Prostate gland (tissue), 2 donors: Measurements from ENCODE around the gene TMEM51. TPM values are rescaled to one million over a fixed set of nuclear protein-coding genes. Genes with fewer than 3 reads are reported as not detected.
"Not testable (repeated sequence)": the region's sequence is repeated elsewhere in the genome, so short reads cannot be mapped to it uniquely, and the experiment has no call there.

Experiments used
- DNase-seq: peaks from one replicate; pipeline ENCODE4 v3.0.0-alpha.2; 2019; ENCODE audit warnings: low spot score
- H3K27ac ChIP-seq, 2 donors: fragments of 200-600 bp; sonication (generic); 2 replicates each; pipeline ENCODE4 v1.5.1; 2017 to 2019
- H3K27me3 ChIP-seq: fragments of 200-600 bp; sonication (generic); replicated peaks from 2 replicates; pipeline ENCODE4 v1.5.1; 2019; ENCODE audit not compliant: insufficient read depth
- H3K36me3 ChIP-seq, 2 donors: fragments of 200-600 bp; sonication (generic); 1 replicate in 1 of 2; 2 replicates in 1 of 2; pipeline versions ENCODE4 v1.5.1 to v1.8.1; 2017 to 2019
- H3K4me1 ChIP-seq: fragments of 200-600 bp; sonication (generic); replicated peaks from 2 replicates; pipeline ENCODE4 v1.5.1; 2019
- H3K4me3 ChIP-seq, 2 donors: fragments of 200-600 bp; sonication (generic); 2 replicates each; pipeline ENCODE4 v1.5.1; 2017 to 2019
- H3K9me3 ChIP-seq: fragments of 200-600 bp; sonication (generic); 2 replicates; pipeline ENCODE4 v1.5.1; 2017
- CTCF ChIP-seq, 4 experiments: fragments of 200-600 bp in 2 of 4; fragments of 450-650 bp in 2 of 4; sonication (generic) in 2 of 4; IDR thresholded peaks; 1 replicate in 3 of 4; 2 replicates in 1 of 4; pipeline ENCODE4 v1.5.1; 2016 to 2019; ENCODE audit warnings: antibody characterized with exemption in 4 of 4, mild to moderate bottlenecking in 2 of 4, moderate library complexity in 2 of 4
- POLR2A ChIP-seq: fragments of 450-650 bp; IDR thresholded peaks from one replicate; pipeline ENCODE4 v1.6.1; 2016; ENCODE audit warnings: antibody characterized with exemption, mild to moderate bottlenecking
- POLR2AphosphoS5 ChIP-seq: sonication (generic); formaldehyde crosslinking; IDR thresholded peaks from one replicate; pipeline ENCODE4 v1.6.1; 2017; ENCODE audit warnings: antibody characterized with exemption
- WGBS: methylation state at CpG from one replicate; pipeline ENCODE4 v1.1.5; 2018; 5-methylcytosine and 5-hydroxymethylcytosine counted together
- intact Hi-C: fragments of 100-400 bp; cut with DNase I; formaldehyde crosslinking; loops from one replicate; pipeline ENCODE4 v1.14.2; 2022
- total RNA-seq, 2 donors: library from RNA; depleted of rRNA; stranded (reverse); fragments of >200 nt; gene quantifications; one replicate each; pipeline ENCODE4 v1.1.0, GENCODE V29; 2016

Gene TMEM51
- total RNA-seq, 2 donors from 2014 or later = 9.8 to 17.6 TPM

- Histone ChIP-seq H3K9me3 (no peaks in the 10 kb centered on the region), H3K4me1 (no peaks in the 10 kb centered on the region), H3K27me3 (no peaks in the 10 kb centered on the region), H3K4me3 (no peak overlapping the region), H3K36me3 (no peaks in the 10 kb centered on the region), H3K27ac (no peak overlapping the region)
- intact Hi-C loops = loop anchor here (2.0 to 10.0 kb wide), 3 partner anchors 143 to 305 kb away; partner anchors contain the start of gene CTRC
- TF ChIP-seq POLR2AphosphoS5 = no peak
- no peak for TF ChIP-seq POLR2A
- no peak for TF ChIP-seq CTCF (IDR thresholded peaks at IDR 0.05)
- no peak for DNase-seq
- WGBS = 90% methylated on average over 4 of the region's 4 CpGs
These were observed 23.6 kb upstream of the TMEM51 start for GRCh38 chr1:15129944-15130343.

- WGBS = 76% methylated on average over 3 of the region's 3 CpGs
- H3K9me3 ChIP-seq = no peaks in the 10 kb centered on the region
- H3K4me3 ChIP-seq = no peak overlapping the region
- intact Hi-C loops = no loop called here
- no peaks in the 10 kb centered on the region for H3K36me3 ChIP-seq
- H3K27me3 ChIP-seq = no peaks in the 10 kb centered on the region
- DNase-seq = no peak
- TF ChIP-seq POLR2A = no peak
- TF ChIP-seq POLR2AphosphoS5 = no peak
- no peak for TF ChIP-seq CTCF (IDR thresholded peaks at IDR 0.05)
- H3K4me1 ChIP-seq = no peaks in the 10 kb centered on the region
- no peak overlapping the region for H3K27ac ChIP-seq
These were observed 22.9 kb upstream of the TMEM51 start for GRCh38 chr1:15130607-15131006.

GRCh38 chr1:15132965-15133364, 20.6 kb upstream of the TMEM51 start:
- no peak overlapping the region for H3K27ac ChIP-seq
- 76% methylated on average over 2 of the region's 2 CpGs for WGBS
- DNase-seq = no peak
- H3K4me3 ChIP-seq = no peak overlapping the region
- TF ChIP-seq POLR2AphosphoS5 = no peak
- no peak for TF ChIP-seq CTCF (IDR thresholded peaks at IDR 0.05)
- no peak for TF ChIP-seq POLR2A
- no peaks in the 10 kb centered on the region for H3K27me3 ChIP-seq
- no peaks in the 10 kb centered on the region for H3K36me3 ChIP-seq
- no peaks in the 10 kb centered on the region for H3K9me3 ChIP-seq
- no peaks in the 10 kb centered on the region for H3K4me1 ChIP-seq
- intact Hi-C loops = no loop called here

- Histone ChIP-seq H3K27ac (no peak overlapping the region), H3K4me1 (no peaks in the 10 kb centered on the region), H3K36me3 (no peaks in the 10 kb centered on the region), H3K9me3 (no peaks in the 10 kb centered on the region), H3K4me3 (no peak overlapping the region), H3K27me3 (no peaks in the 10 kb centered on the region)
- 87% methylated on average over 2 of the region's 2 CpGs for WGBS
- TF ChIP-seq CTCF (IDR thresholded peaks at IDR 0.05) = no peak
- no peak for TF ChIP-seq POLR2A
- no peak for TF ChIP-seq POLR2AphosphoS5
- intact Hi-C loops = no loop called here
- no peak for DNase-seq
These were observed 19.3 kb upstream of the TMEM51 start for GRCh38 chr1:15134285-15134684.

GRCh38 chr1:15135604-15136003, 17.9 kb upstream of the TMEM51 start:
- intact Hi-C loops, H3K27me3 ChIP-seq, H3K4me3 ChIP-seq, H3K27ac ChIP-seq, H3K36me3 ChIP-seq, DNase-seq, H3K4me1 ChIP-seq, H3K9me3 ChIP-seq: not testable (repeated sequence)
- WGBS = 90% methylated on average over 10 of the region's 10 CpGs
